COLO829 (cell line): ENCODE measurements around the gene ADAM23.

ENCODE experiments used
- DNase-seq: peaks from one replicate; pipeline ENCODE4 v3.0.0; 2012; ENCODE audit warnings: low spot score

The ADAM23 gene

GRCh38 chr2:206511283-206511682, 68.0 kb downstream of the ADAM23 start:
- DNase-seq: no peak

GRCh38 chr2:206512999-206513398, 69.7 kb downstream of the ADAM23 start:
- no peak for DNase-seq

GRCh38 chr2:206515580-206515979, 72.2 kb downstream of the ADAM23 start:
- DNase-seq: peak; percentile 35

GRCh38 chr2:206518997-206519396, 75.7 kb downstream of the ADAM23 start:
- no peak for DNase-seq

GRCh38 chr2:206520450-206520849, 77.1 kb downstream of the ADAM23 start:
- DNase-seq: no peak

GRCh38 chr2:206521115-206521514, 77.8 kb downstream of the ADAM23 start:
- DNase-seq: no peak

- DNase-seq: no peak
Observed at GRCh38 chr2:206521612-206522011, 78.3 kb downstream of the ADAM23 start.

- DNase-seq: no peak
Observed at GRCh38 chr2:206526416-206526815, 83.1 kb downstream of the ADAM23 start.

- DNase-seq: no peak
Observed at GRCh38 chr2:206527153-206527552, 83.8 kb downstream of the ADAM23 start.

GRCh38 chr2:206530727-206531126, 87.4 kb downstream of the ADAM23 start:
- DNase-seq: no peak

GRCh38 chr2:206531996-206532543, 88.7 kb downstream of the ADAM23 start:
- no peak for DNase-seq

GRCh38 chr2:206533977-206534376, 90.6 kb downstream of the ADAM23 start:
- no peak for DNase-seq

GRCh38 chr2:206535260-206535986, 92.1 kb downstream of the ADAM23 start:
- no peak for DNase-seq

GRCh38 chr2:206540757-206541156, 97.4 kb downstream of the ADAM23 start:
- no peak for DNase-seq

GRCh38 chr2:206543073-206543472, 99.7 kb downstream of the ADAM23 start:
- no peak for DNase-seq

- no peak for DNase-seq
Observed at GRCh38 chr2:206548383-206548782, 105.1 kb downstream of the ADAM23 start.

GRCh38 chr2:206555721-206556120, 112.4 kb downstream of the ADAM23 start:
- DNase-seq: no peak

GRCh38 chr2:206556357-206556949, 113.1 kb downstream of the ADAM23 start:
- peak; percentile 20 for DNase-seq

- DNase-seq: no peak
Observed at GRCh38 chr2:206557321-206557720, 114.0 kb downstream of the ADAM23 start.

GRCh38 chr2:206558492-206558891, 115.2 kb downstream of the ADAM23 start:
- DNase-seq: no peak

GRCh38 chr2:206561962-206562361, 118.6 kb downstream of the ADAM23 start:
- DNase-seq: no peak

GRCh38 chr2:206562375-206562774, 119.0 kb downstream of the ADAM23 start:
- DNase-seq: no peak

- no peak for DNase-seq
Observed at GRCh38 chr2:206563374-206563773, 120.0 kb downstream of the ADAM23 start.

- DNase-seq: peak; percentile 32
Observed at GRCh38 chr2:206565666-206566065, 122.3 kb downstream of the ADAM23 start.
